Activated CD8-positive, alpha-beta T cell treated with anti-CD3 and anti-CD28 coated beads for 36 hours (primary cell): ENCODE data around the gene AACS. TPM values are rescaled to one million over a fixed set of nuclear protein-coding genes. Genes with fewer than 3 reads are reported as not detected.

Experiments used
- ATAC-seq: fragments of 200-7000 bp; cut with Tn5 transposase; one replicate; pipeline ENCODE4 v1.10.0; 2021; ENCODE audit warnings: mild to moderate bottlenecking, moderate library complexity
- CTCF ChIA-PET: fragments of 350-600 bp; sonication (Branson Sonifier 250); formaldehyde crosslinking; loops from one replicate; lab custom pipeline; 2021; ENCODE audit warnings: antibody characterized with exemption; lab: Charles Lee
- POLR2A ChIA-PET: fragments of 350-600 bp; sonication (Branson Sonifier 250); formaldehyde crosslinking; loops from one replicate; lab custom pipeline; 2021; ENCODE audit warnings: antibody characterized with exemption; lab: Charles Lee
- DNase-seq: peaks from one replicate; pipeline ENCODE4 v3.0.0-alpha.2; 2020
- H3K27ac Mint-ChIP-seq: one replicate; pipeline ENCODE4 v1.8.0; 2021; ENCODE audit warnings: mild to moderate bottlenecking, mixed read lengths
- H3K27me3 Mint-ChIP-seq: one replicate; pipeline ENCODE4 v1.8.0; 2021; ENCODE audit warnings: mixed read lengths
- H3K36me3 Mint-ChIP-seq: one replicate; pipeline ENCODE4 v1.8.0; 2021; ENCODE audit warnings: low read depth, mixed read lengths
- H3K4me1 Mint-ChIP-seq: one replicate; pipeline ENCODE4 v1.8.0; 2021; ENCODE audit warnings: low read depth, mixed read lengths
- H3K4me3 Mint-ChIP-seq: one replicate; pipeline ENCODE4 v1.8.0; 2021; ENCODE audit warnings: mild to moderate bottlenecking, moderate library complexity, mixed read lengths
- H3K9me3 Mint-ChIP-seq: one replicate; pipeline ENCODE4 v1.8.0; 2021; ENCODE audit warnings: mixed read lengths
- intact Hi-C: fragments of 100-400 bp; cut with micrococcal nuclease; formaldehyde crosslinking; loops from one replicate; pipeline ENCODE4 v1.10.0; 2022
- total RNA-seq, 2 experiments: library from RNA; stranded (reverse); gene quantifications; one replicate each; pipeline ENCODE4 v1.2.3, GENCODE V29; 2021
- TF ChIP-seq, protein P1 (sequence below): fragments of 200-600 bp; IDR thresholded peaks from one replicate; pipeline ENCODE4 v1.8.0; 2022; ENCODE audit warnings: antibody characterized with exemption, mild to moderate bottlenecking

The AACS gene
- total RNA-seq, 2 experiments from 2014 or later, result 15.7 to 17.6 TPM

DNA sequence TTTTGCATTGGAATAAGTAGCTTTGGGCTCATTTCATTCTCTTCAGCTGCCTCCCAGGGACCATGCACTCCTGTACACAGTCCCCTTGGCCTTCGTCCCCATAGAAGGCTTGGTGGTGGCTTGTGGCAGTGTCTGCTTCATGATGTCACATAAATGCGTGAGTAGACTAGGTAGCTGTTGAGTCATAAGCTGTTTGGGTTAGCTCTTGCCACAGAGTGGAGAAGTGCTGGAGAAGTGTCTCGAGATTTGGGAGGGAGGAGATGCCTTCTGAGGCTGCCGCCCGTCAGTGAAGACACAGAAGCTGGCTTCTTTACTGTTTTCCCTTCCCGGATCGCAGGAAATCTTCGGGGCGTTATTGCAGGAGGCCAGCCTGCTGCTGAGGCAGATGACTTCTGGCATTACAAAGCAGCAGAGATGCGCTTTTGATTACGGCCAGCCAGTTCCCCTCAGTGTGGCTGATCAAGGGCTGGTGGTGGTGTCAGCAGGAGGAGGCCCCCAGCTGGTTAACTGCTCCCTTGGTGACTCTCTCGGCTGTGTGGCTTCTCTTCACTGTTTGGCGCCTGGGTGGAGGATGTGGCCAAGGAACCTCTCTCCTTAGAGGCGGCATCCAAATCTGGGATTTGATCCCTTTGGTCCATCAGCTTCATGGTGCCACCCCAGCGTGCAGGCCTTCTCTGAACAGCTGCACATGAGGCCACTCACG lies 67.6 kb downstream of the AACS start:
- no peak overlapping the region for H3K27ac Mint-ChIP-seq
- no peak overlapping the region for H3K4me3 Mint-ChIP-seq
- H3K36me3 Mint-ChIP-seq, result peaks cover 9% of the 10 kb centered on the region
- H3K27me3 Mint-ChIP-seq, result no peaks in the 10 kb centered on the region
- ChIA-PET POLR2A (no interaction called here), CTCF (no interaction called here)
- ATAC-seq, result no peak
- DNase-seq, result no peak
- intact Hi-C loops, result no loop called here
- H3K9me3 Mint-ChIP-seq, result no peaks in the 10 kb centered on the region
- TF ChIP-seq, protein P1, sequence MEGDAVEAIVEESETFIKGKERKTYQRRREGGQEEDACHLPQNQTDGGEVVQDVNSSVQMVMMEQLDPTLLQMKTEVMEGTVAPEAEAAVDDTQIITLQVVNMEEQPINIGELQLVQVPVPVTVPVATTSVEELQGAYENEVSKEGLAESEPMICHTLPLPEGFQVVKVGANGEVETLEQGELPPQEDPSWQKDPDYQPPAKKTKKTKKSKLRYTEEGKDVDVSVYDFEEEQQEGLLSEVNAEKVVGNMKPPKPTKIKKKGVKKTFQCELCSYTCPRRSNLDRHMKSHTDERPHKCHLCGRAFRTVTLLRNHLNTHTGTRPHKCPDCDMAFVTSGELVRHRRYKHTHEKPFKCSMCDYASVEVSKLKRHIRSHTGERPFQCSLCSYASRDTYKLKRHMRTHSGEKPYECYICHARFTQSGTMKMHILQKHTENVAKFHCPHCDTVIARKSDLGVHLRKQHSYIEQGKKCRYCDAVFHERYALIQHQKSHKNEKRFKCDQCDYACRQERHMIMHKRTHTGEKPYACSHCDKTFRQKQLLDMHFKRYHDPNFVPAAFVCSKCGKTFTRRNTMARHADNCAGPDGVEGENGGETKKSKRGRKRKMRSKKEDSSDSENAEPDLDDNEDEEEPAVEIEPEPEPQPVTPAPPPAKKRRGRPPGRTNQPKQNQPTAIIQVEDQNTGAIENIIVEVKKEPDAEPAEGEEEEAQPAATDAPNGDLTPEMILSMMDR, result no peak
- no peaks in the 10 kb centered on the region for H3K4me1 Mint-ChIP-seq

DNA sequence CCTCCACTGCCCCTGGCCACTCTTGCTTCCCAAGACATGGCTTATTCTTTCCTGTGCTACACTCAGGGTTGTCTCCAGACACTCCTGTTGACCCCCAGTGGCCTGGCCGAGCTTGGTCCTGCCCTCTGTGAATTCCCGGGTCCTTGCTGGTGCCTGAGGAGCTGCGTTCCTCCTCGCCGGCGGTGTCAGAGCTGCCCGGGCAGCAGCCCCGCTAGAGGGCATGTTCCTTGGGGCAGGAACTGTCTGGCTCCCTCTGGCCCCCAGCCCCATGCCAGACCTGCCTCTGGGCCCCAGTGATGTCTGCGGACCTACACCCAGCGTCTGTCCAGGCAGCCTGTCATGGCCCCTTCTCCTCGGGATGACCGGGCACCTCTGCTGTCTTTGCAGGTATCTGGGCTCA lies 68.4 kb downstream of the AACS start:
- H3K9me3 Mint-ChIP-seq, result no peaks in the 10 kb centered on the region
- DNase-seq (no peak), ATAC-seq (no peak)
- ChIA-PET POLR2A (no interaction called here), CTCF (no interaction called here)
- no peaks in the 10 kb centered on the region for H3K27me3 Mint-ChIP-seq
- no peaks in the 10 kb centered on the region for H3K4me1 Mint-ChIP-seq
- H3K36me3 Mint-ChIP-seq, result peaks cover 9% of the 10 kb centered on the region
- TF ChIP-seq, protein P1, result no peak
- H3K4me3 Mint-ChIP-seq, result no peak overlapping the region
- intact Hi-C loops, result no loop called here
- H3K27ac Mint-ChIP-seq, result no peak overlapping the region

DNA sequence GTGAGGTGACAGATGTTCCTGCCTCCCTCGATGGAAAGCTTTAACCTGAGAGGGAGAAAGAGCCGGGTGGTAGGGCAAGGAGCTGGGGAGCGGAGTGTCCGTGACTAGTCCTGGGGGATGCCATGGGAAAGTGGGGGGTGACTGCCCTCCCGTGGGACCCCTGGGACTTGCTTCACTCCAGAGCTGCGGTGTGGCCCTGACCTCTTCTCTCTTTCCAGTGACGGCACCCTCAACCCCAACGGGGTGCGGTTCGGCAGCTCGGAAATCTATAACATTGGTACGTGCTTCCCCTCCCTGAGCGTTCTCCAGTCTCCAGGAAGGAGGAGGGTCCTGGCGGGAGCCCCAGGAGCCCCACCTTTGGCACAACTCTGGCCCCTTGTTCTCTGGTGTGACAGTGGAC lies 69.3 kb downstream of the AACS start:
- Mint-ChIP-seq H3K9me3 (no peaks in the 10 kb centered on the region), H3K4me1 (no peaks in the 10 kb centered on the region), H3K27ac (no peak overlapping the region), H3K27me3 (no peaks in the 10 kb centered on the region), H3K36me3 (peaks cover 6% of the 10 kb centered on the region), H3K4me3 (no peak overlapping the region)
- ChIA-PET CTCF (no interaction called here), POLR2A (no interaction called here)
- DNase-seq (no peak), ATAC-seq (no peak)
- TF ChIP-seq, protein P1, result no peak
- intact Hi-C loops, result no loop called here

DNA sequence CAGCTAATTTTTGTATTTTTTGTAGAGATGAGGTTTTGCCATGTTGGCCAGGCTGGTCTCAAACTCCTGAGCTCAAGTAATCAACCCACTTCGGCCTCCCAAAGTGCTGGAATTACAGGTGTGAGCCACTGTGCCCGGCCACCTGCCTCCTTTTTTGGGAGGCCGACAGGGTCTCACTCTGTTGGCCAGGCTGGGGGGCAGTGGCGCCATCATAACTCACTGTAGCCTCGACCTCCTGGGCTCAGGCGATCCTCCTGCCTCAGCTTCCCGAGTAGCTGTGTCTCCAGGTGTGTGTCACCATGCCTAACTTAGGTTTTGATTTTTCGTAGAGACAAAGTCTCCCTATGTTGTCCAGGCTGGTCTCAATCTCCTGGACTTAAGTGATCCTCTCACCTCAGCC lies 70.7 kb downstream of the AACS start:
- no peaks in the 10 kb centered on the region for H3K4me1 Mint-ChIP-seq
- intact Hi-C loops, result no loop called here
- CTCF ChIA-PET, result interaction anchor here (1.4 kb wide), 1 partner anchor 48 kb away, joined by 3 read pairs; no protein-coding TSS in a partner anchor

GRCh38 chr12:125136702-125137101 lies 71.5 kb downstream of the AACS start:
- TF ChIP-seq, protein P1, result no peak
- intact Hi-C loops, result no loop called here
- no peak overlapping the region for H3K4me3 Mint-ChIP-seq
- DNase-seq (no peak), ATAC-seq (no peak)
- ChIA-PET POLR2A (no interaction called here), CTCF (no interaction called here)
- H3K36me3 Mint-ChIP-seq, result peaks cover 6% of the 10 kb centered on the region
- no peaks in the 10 kb centered on the region for H3K9me3 Mint-ChIP-seq
- H3K27ac Mint-ChIP-seq, result no peak overlapping the region
- H3K4me1 Mint-ChIP-seq, result no peaks in the 10 kb centered on the region
- no peaks in the 10 kb centered on the region for H3K27me3 Mint-ChIP-seq

More for the DNA sequence above, 70.7 kb downstream of the AACS start:
- no peak for DNase-seq
- ATAC-seq, result no peak
- Mint-ChIP-seq H3K27me3 (no peaks in the 10 kb centered on the region), H3K9me3 (no peaks in the 10 kb centered on the region), H3K27ac (no peak overlapping the region), H3K4me3 (no peak overlapping the region), H3K36me3 (peaks cover 6% of the 10 kb centered on the region)
- POLR2A ChIA-PET, result no interaction called here
- TF ChIP-seq, protein P1, result no peak
